NCI-H2107 treated with DMSO at 0.1 percent for 48 hours (cell line): ENCODE results near the gene LAMB4.
A peak's percentile ranks its signal among the peaks of the same experiment; 100 is the strongest.
"Not testable (repeated sequence)": the region's sequence is repeated elsewhere in the genome, so short reads cannot be mapped to it uniquely, and the experiment has no call there.

Experiments
- DNase-seq: peaks from one replicate; lab custom pipeline; 2025; ENCODE audit not compliant: unreplicated experiment; lab: John Stamatoyannopoulos, UW

LAMB4 gene

DNA sequence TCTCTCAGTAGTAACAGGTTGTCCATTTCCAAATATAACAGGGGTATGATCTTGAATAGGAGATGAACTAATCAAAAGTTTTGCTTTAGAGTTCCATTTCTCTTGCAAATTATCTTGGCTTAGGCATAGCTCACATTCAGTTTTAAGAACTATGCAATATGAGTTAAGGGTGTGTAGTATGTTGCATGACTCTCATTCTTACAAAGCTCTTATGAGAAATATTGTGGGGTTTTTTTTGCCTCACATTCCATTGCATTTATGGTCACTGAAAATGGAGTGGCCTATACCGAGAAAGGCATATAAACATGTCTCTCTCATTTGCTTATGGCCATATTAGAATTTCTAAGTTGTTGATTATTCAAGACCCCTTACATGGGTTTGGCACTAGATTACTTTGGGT lies 78.7 kb downstream of the LAMB4 start:
- no peak for DNase-seq

DNA sequence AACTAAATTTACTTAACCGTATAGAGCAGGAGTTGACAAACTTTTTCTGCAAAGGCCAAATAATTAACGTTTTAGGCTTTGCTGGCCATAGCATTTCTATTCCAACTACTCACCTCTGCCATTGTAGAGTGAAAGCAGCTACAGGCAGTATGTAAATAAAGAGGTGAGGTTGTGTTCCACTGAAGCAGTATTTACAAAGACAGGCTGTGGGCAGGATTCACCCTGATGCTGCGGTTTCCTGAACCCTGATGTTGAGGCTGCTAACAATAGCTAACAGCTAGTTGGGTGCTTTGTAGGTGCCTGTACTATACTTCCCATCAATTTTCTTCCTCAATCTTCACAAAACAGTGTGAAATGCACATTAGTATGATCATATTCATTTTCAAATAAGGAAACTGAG lies 80.2 kb downstream of the LAMB4 start:
- no peak for DNase-seq

DNA sequence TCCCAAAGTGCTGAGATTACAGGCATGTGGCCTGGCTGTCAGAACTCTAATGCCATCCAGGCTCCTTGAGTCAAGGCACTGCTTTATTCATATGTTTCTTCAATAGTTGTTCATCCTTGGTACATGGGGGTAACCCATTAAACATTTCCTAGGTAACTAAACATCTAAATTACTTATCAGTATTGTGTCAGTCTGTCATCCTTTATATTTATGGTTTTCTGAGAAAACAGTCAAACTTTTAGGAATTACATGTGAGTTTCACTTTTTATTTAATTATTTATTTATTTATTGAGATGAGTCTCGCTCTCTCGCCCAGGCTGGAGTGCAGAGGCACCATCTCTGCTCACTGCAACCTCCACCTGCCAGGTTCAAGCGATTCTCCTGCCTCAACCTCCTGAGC lies 81.7 kb downstream of the LAMB4 start:
- DNase-seq: no peak

DNA sequence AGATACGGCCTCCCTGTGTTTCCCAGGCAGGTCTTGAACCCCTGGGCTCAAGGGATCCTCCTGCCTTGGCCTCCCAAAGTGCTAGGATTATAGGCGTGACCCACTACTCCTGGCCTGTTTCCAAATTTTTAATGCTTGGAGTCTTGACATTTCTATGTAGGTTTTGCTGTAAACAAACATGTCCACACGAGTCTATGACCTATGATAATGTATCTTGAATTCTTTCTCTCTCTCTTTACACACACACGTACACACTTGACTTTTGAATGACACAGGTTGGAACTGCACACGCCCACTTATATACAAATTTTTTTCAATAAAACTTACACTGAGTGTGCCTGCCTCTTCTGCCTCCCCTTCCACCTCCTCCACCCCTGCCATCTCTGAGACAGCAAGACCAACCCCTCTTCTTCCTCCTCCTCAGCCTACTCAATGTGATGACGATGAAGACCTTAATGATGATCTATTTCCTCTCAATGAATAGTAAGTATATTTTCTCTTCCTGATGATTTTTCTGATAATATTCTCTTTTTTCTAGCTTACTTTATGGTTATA lies 83.1 kb downstream of the LAMB4 start:
- DNase-seq: no peak

DNA sequence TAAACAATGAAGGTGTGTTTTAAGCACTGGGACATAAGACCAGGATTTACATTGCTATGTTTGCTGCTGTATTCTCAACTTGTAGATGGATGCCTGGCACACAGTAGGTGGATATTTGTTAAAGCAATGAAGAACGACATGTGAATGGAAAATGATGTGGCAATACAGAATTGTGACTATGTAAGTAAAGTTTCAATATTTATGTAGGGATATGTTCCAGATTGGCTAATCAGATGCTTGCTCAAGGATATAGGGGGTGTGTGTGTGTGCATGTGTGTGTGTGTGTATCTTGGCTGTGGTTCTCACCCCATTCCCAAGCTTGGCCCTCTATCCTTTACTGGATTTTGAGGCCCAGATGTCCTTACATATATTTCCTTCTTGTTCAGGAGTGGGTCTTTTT lies 84.5 kb downstream of the LAMB4 start:
- DNase-seq: no peak

- no peak for DNase-seq
These were observed 85.0 kb downstream of the LAMB4 start for GRCh38 chr7:108045154-108045553.

- no peak for DNase-seq
These were observed 85.8 kb downstream of the LAMB4 start for GRCh38 chr7:108044345-108044744.

DNA sequence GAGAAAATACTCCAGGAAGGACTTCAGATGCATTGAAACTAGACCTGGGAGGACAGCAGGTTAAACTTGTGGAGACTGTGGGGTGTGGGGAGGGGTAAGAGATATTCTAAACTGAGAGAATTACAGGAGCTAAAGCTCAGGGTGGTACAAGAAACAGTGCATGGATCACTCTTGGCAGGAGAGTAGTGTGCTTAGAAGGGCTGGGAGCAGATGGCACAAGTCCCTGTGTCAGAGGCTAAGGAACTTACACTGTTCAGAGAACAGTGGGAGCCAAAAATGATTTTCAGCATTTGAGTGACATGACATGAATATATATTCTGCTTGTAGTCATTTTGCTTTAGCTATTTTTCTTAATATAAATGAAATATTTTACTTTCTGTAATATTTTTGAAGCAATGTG lies 91.2 kb downstream of the LAMB4 start:
- DNase-seq: no peak

DNA sequence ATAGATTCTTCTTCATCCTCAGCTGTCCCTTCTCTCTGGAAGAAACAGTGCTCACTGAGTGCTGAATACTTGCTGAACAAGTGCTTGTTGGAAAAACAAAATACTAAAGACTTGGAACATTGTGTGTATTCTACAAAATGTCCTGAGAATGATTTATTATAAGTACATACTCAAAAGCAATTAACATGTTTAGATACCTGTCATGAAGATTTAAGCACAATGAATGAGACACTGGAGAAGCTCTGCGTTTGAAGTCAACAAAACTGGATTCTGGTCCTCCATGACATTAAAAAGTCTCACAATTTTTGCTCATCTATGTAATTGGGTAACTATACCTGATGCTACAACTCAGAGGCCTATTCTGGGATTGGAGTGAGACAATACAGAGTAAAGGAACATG lies 92.4 kb downstream of the LAMB4 start:
- DNase-seq: no peak

DNA sequence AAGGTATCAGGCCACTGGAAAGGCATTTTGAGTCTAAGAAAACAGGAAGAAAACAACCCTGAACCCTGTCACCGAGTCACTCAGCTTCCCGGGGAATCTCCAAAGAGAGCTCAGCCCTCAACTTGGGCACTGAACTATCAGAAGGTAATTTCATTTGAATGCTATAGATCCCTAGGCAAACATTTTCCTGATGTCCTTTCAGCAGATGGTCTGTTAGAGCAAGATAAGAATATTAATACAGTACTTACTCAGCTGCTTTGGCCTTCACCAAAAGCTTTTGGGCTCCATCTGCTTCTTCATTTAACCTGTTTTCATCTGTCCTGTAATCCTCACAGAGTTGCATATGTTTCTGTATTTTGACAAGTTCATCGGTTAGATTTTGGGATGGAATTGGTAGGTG lies 93.0 kb downstream of the LAMB4 start:
- DNase-seq: no peak

- DNase-seq: no peak
These were observed 95.6 kb downstream of the LAMB4 start for GRCh38 chr7:108034586-108034985.

DNA sequence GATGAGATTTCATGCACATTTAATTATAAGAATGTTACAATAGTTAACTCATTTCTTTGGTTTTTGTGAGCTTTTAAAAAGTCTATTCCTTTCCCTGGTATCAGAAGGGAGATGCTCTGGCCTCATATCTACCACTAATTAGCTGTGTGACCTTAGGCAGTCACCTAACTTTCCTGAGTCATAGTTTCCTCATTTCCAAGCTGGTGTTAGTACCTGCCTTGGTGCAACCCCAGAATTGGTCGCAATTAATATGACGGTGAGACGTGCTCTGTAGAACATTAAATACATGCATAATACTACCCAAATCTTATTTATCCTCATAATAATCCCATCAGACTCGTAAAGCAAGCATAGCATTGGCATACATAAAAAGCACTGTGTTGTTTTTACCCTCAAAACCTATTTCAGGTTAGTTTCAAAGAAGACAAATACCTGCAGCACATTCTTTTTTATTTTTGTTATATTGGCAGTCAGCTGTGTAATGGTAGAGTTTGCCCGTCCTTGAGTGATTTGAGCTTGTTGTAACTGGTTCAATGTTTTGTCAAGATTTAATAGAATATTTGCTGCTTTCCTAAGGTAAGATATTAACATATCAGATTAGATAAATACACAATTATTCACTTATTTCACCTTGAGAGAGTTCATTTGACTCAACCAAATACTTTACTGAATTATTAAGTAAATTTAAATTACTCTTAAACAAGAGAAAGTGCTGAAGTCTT lies 96.2 kb downstream of the LAMB4 start:
- no peak for DNase-seq

DNA sequence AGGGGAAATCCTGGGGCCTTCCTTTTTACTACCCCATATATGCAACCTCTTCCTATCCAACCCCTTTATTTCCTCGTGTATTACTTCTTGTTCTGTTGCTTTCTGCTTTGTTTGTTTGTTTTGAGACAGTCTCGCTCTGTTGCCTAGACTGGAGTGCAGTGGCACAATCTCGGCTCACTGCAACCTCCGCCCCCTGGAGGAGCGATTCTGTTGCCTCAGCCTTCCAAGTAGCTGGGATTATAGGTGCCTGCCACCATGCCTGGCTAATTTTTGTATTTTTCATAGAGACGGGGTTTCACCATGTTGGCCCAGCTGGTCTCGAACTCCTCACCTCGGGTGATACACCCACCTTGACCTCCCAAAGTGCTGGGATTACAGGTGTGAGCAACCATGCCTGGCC lies 96.9 kb downstream of the LAMB4 start:
- DNase-seq: not testable (repeated sequence)

GRCh38 chr7:108030516-108030915 lies 99.6 kb downstream of the LAMB4 start:
- DNase-seq: no peak

GRCh38 chr7:108029034-108029433 lies 101.1 kb downstream of the LAMB4 start:
- no peak for DNase-seq

GRCh38 chr7:108028111-108028510 lies 102.0 kb downstream of the LAMB4 start:
- DNase-seq: no peak

- no peak for DNase-seq
These were observed 102.9 kb downstream of the LAMB4 start for GRCh38 chr7:108027239-108027638.

DNA sequence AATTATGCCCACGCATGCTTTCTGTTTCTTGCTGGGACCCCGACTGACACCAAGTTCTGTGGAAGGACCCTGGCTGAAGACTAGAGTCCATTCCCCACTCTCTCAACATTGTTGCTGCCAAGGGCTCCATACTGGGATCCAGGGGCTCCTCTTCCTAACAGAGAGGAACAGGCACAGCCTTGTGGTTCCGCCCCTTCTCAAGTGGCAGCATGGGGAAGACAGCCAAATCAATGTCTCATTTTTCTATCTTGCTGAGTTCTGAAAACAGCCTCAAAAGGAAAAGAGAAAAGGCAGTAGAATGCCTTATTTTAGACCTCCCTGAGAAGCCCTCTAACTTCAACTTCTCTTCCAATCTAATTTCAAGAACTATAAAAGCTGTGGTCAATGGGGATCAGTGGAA lies 103.5 kb downstream of the LAMB4 start:
- peak; percentile 5 for DNase-seq

GRCh38 chr7:108026116-108026515 lies 104.0 kb downstream of the LAMB4 start:
- no peak for DNase-seq

DNA sequence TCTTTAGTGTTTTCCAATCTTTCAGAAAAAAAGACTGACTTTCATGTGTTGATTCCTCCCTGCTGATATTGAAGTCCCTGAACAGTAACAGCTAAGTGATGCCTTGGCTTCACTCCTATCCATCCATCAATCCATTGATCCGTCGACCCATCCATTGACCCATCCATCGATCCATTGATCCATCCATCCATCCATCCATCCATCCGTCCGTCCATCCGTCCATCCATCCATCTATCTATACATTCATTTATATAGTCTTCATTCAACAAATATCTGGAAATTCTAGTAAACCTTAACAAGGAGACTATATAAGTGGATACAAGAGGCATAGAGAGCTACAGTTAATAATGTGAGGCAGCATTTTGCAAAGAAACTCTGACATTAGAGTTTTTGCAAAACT lies 105.6 kb downstream of the LAMB4 start:
- no peak for DNase-seq

DNA sequence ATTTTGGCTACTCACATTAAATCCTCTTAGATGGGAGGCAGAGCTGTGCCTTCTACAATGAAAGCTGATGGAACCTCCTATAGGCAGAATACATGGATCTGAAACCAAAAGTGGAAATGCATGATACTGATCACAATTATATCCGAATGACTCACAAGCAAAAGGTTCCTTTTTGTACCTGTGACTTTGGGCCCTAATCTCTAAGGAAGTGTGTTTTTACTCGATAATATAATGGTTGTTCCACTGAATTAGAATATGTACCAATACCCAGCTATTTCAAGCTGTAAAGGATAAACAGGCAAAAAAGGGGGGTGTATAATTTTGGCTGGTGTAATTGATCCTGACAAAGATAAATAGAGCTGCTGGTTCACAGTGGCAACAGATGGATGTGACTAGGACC lies 109.6 kb downstream of the LAMB4 start:
- no peak for DNase-seq

GRCh38 chr7:108018668-108019067 lies 111.5 kb downstream of the LAMB4 start:
- DNase-seq: no peak

GRCh38 chr7:108017776-108018151 lies 112.4 kb downstream of the LAMB4 start:
- DNase-seq: no peak
